Skeletal muscle satellite cell (primary cell): Measurements from ENCODE around the gene TLR4. TPM values are rescaled to one million over a fixed set of nuclear protein-coding genes. Genes with fewer than 3 reads are reported as not detected.

Source experiments
- H3K27me3 ChIP-seq: 2 replicates; pipeline ENCODE4 v1.7.0; 2013; ENCODE audit warnings: low read length; ENCODE audit not compliant: control insufficient read depth, insufficient read depth
- H3K36me3 ChIP-seq: 2 replicates; pipeline ENCODE4 v1.7.0; 2013; ENCODE audit warnings: mild to moderate bottlenecking, control low read depth, low read length; ENCODE audit not compliant: insufficient read depth
- H3K4me1 ChIP-seq: 2 replicates; pipeline ENCODE4 v1.7.0; 2013; ENCODE audit warnings: low read length; ENCODE audit not compliant: control insufficient read depth, insufficient read depth
- H3K4me2 ChIP-seq: 2 replicates; pipeline ENCODE4 v1.7.0; 2013; ENCODE audit warnings: mild to moderate bottlenecking, low read length
- H3K4me3 ChIP-seq: 2 replicates; pipeline ENCODE4 v1.7.0; 2013; ENCODE audit warnings: low read length
- H3K9ac ChIP-seq: 2 replicates; pipeline ENCODE4 v1.7.0; 2013; ENCODE audit warnings: mild to moderate bottlenecking, low read depth, low read length, moderate library complexity
- H3K9me3 ChIP-seq: replicated peaks from 2 replicates; pipeline ENCODE4 v1.7.0; 2013; ENCODE audit warnings: mild to moderate bottlenecking, control low read depth, low read length
- total RNA-seq: library from RNA; depleted of rRNA; stranded (reverse); fragments of >200 nt; gene quantifications from 2 replicates; pipeline ENCODE4 v1.2.3, GENCODE V29; 2012; rRNA removed

TLR4 gene
- 7.2 and 9.6 TPM in 2 replicates for total RNA-seq

GRCh38 chr9:117704024-117704575, at the start of gene TLR4:
TSS of gene TLR4 (plus strand) at chr9:117704403. CDS start at chr9:117704473, 70 bp downstream.
- peak within 1 kb of the TSS; percentile 89 for H3K9ac ChIP-seq
- H3K36me3 ChIP-seq = peaks cover 31% of the 10 kb centered on the region
- no peaks in the 10 kb centered on the region for H3K9me3 ChIP-seq
- peaks cover 28% of the 10 kb centered on the region for H3K4me1 ChIP-seq
- no peaks in the 10 kb centered on the region for H3K27me3 ChIP-seq
- H3K4me3 ChIP-seq = peak within 1 kb of the TSS; percentile 73
- H3K4me2 ChIP-seq = peak within 1 kb of the TSS; percentile 82

- Histone ChIP-seq H3K4me2 (no peak overlapping the region), H3K4me3 (no peak overlapping the region), H3K9me3 (no peaks in the 10 kb centered on the region), H3K27me3 (no peaks in the 10 kb centered on the region), H3K9ac (no peak overlapping the region), H3K36me3 (no peaks in the 10 kb centered on the region), H3K4me1 (no peaks in the 10 kb centered on the region)
These were observed 48.2 kb upstream of the TLR4 start for GRCh38 chr9:117656002-117656401.

- Histone ChIP-seq H3K4me2 (no peak overlapping the region), H3K9ac (no peak overlapping the region), H3K4me3 (no peak overlapping the region), H3K4me1 (no peaks in the 10 kb centered on the region), H3K27me3 (no peaks in the 10 kb centered on the region), H3K9me3 (no peaks in the 10 kb centered on the region), H3K36me3 (no peaks in the 10 kb centered on the region)
These were observed 41.6 kb upstream of the TLR4 start for GRCh38 chr9:117662651-117663050.

GRCh38 chr9:117664419-117664818, 39.8 kb upstream of the TLR4 start:
- no peaks in the 10 kb centered on the region for H3K36me3 ChIP-seq
- no peak overlapping the region for H3K9ac ChIP-seq
- no peaks in the 10 kb centered on the region for H3K4me1 ChIP-seq
- H3K9me3 ChIP-seq = no peaks in the 10 kb centered on the region
- no peaks in the 10 kb centered on the region for H3K27me3 ChIP-seq
- no peak overlapping the region for H3K4me2 ChIP-seq
- no peak overlapping the region for H3K4me3 ChIP-seq

GRCh38 chr9:117665601-117666385, 38.4 kb upstream of the TLR4 start:
- Histone ChIP-seq H3K9ac (no peak overlapping the region), H3K4me3 (no peak overlapping the region), H3K9me3 (no peaks in the 10 kb centered on the region), H3K36me3 (no peaks in the 10 kb centered on the region), H3K4me1 (no peaks in the 10 kb centered on the region), H3K4me2 (no peak overlapping the region), H3K27me3 (no peaks in the 10 kb centered on the region)

- H3K4me2 ChIP-seq = no peak overlapping the region
- no peaks in the 10 kb centered on the region for H3K36me3 ChIP-seq
- no peak overlapping the region for H3K9ac ChIP-seq
- no peaks in the 10 kb centered on the region for H3K27me3 ChIP-seq
- H3K4me1 ChIP-seq = peaks cover 20% of the 10 kb centered on the region
- no peaks in the 10 kb centered on the region for H3K9me3 ChIP-seq
- no peak overlapping the region for H3K4me3 ChIP-seq
These were observed 32.7 kb upstream of the TLR4 start for GRCh38 chr9:117671468-117671867.

- Histone ChIP-seq H3K4me1 (peaks cover 20% of the 10 kb centered on the region), H3K9me3 (no peaks in the 10 kb centered on the region), H3K9ac (peak overlapping the region; percentile 18), H3K4me2 (peak overlapping the region; percentile 24), H3K4me3 (no peak overlapping the region), H3K36me3 (no peaks in the 10 kb centered on the region), H3K27me3 (no peaks in the 10 kb centered on the region)
These were observed 31.8 kb upstream of the TLR4 start for GRCh38 chr9:117672369-117672768.

GRCh38 chr9:117677572-117677971, 26.6 kb upstream of the TLR4 start:
- Histone ChIP-seq H3K36me3 (no peaks in the 10 kb centered on the region), H3K4me3 (no peak overlapping the region), H3K4me1 (peaks cover 32% of the 10 kb centered on the region), H3K9ac (no peak overlapping the region), H3K9me3 (no peaks in the 10 kb centered on the region), H3K27me3 (no peaks in the 10 kb centered on the region), H3K4me2 (no peak overlapping the region)

GRCh38 chr9:117678871-117679270, 25.3 kb upstream of the TLR4 start:
- peak overlapping the region; percentile 50 for H3K4me2 ChIP-seq
- H3K9ac ChIP-seq = no peak overlapping the region
- H3K27me3 ChIP-seq = no peaks in the 10 kb centered on the region
- H3K4me3 ChIP-seq = peak overlapping the region; percentile 3
- no peaks in the 10 kb centered on the region for H3K9me3 ChIP-seq
- peaks cover 31% of the 10 kb centered on the region for H3K4me1 ChIP-seq
- no peaks in the 10 kb centered on the region for H3K36me3 ChIP-seq

GRCh38 chr9:117679416-117679815, 24.8 kb upstream of the TLR4 start:
- Histone ChIP-seq H3K4me2 (peak overlapping the region; percentile 50), H3K36me3 (no peaks in the 10 kb centered on the region), H3K27me3 (no peaks in the 10 kb centered on the region), H3K4me3 (no peak overlapping the region), H3K9ac (no peak overlapping the region), H3K4me1 (peaks cover 31% of the 10 kb centered on the region), H3K9me3 (no peaks in the 10 kb centered on the region)

- Histone ChIP-seq H3K27me3 (no peaks in the 10 kb centered on the region), H3K4me3 (no peak overlapping the region), H3K9me3 (no peaks in the 10 kb centered on the region), H3K9ac (no peak overlapping the region), H3K36me3 (no peaks in the 10 kb centered on the region), H3K4me2 (no peak overlapping the region), H3K4me1 (peaks cover 31% of the 10 kb centered on the region)
These were observed 22.3 kb upstream of the TLR4 start for GRCh38 chr9:117681888-117682287.
